Placental epithelial cell (primary cell): ENCODE results near the gene NUP88. TPM values are rescaled to one million over a fixed set of nuclear protein-coding genes. Genes with fewer than 3 reads are reported as not detected.

Experiments
- total RNA-seq: library from RNA; depleted of rRNA; stranded (reverse); fragments of >200 nt; gene quantifications from 2 replicates; pipeline ENCODE4 v1.2.3, GENCODE V29; 2012

The NUP88 gene
- total RNA-seq: 49.9 and 58.0 TPM in 2 replicates

GRCh38 chr17:5419356-5419958 lies at the start of gene NUP88:
Gene NUP88 (minus strand): TSS chr17:5419662. CDS start chr17:5419650, 12 bp downstream.

GRCh38 chr17:5438716-5439445 lies 19.4 kb upstream of the NUP88 start, which contains the start of gene C1QBP:
Gene C1QBP (minus strand): TSS chr17:5439155. CDS start chr17:5439073, 82 bp downstream.

GRCh38 chr17:5419959-5420653 lies 644 bp upstream of the NUP88 start, which contains the start of gene RPAIN:
Gene RPAIN (plus strand): TSS chr17:5420182. CDS start chr17:5420211, 29 bp downstream.

Other genes starting within 250 kb of the NUP88 start
- gene ZNF594, start 227.8 kb downstream of the NUP88 start, total RNA-seq: 8.6 and 13.0 TPM in 2 replicates
- not detected in 2 replicates for gene SCIMP, start 184.8 kb downstream of the NUP88 start, total RNA-seq
- 29.8 and 36.2 TPM in 2 replicates for gene RABEP1, start 137.4 kb downstream of the NUP88 start, total RNA-seq
- gene RPAIN, start 520 bp upstream of the NUP88 start, total RNA-seq: 26.6 and 30.6 TPM in 2 replicates
- gene C1QBP, start 19.5 kb upstream of the NUP88 start, total RNA-seq: 69.1 and 144 TPM in 2 replicates
- 12.6 and 16.6 TPM in 2 replicates for gene DHX33, start 49.3 kb upstream of the NUP88 start, total RNA-seq
- gene DERL2, start 66.5 kb upstream of the NUP88 start, total RNA-seq: 29.1 and 37.1 TPM in 2 replicates
- 12.0 and 14.9 TPM in 2 replicates for gene MIS12, start 66.9 kb upstream of the NUP88 start, total RNA-seq
- 2.9 and 8.6 TPM in 2 replicates for gene NLRP1, start 164.8 kb upstream of the NUP88 start, total RNA-seq